ENCODE results near the gene VIPR1. TPM values are rescaled to one million over a fixed set of nuclear protein-coding genes. Genes with fewer than 3 reads are reported as not detected.

Gene VIPR1
- total RNA-seq, 1 experiment from 2014 or later = 9.4 TPM

- TF ChIP-seq AFF4 (CRISPR knock-in tag; IDR thresholded peaks at IDR 0.05; ENCODE audit: borderline replicate concordance) (no peak), NFE2L1 (CRISPR knock-in tag; IDR thresholded peaks at IDR 0.05) (peak; percentile 29; the same call in 1 of the 2 replicates), MYBL2 (CRISPR knock-in tag; IDR thresholded peaks at IDR 0.05) (no peak), FOXK1 (CRISPR knock-in tag; IDR thresholded peaks at IDR 0.05) (no peak)
- TF ChIP-seq, protein P1, sequence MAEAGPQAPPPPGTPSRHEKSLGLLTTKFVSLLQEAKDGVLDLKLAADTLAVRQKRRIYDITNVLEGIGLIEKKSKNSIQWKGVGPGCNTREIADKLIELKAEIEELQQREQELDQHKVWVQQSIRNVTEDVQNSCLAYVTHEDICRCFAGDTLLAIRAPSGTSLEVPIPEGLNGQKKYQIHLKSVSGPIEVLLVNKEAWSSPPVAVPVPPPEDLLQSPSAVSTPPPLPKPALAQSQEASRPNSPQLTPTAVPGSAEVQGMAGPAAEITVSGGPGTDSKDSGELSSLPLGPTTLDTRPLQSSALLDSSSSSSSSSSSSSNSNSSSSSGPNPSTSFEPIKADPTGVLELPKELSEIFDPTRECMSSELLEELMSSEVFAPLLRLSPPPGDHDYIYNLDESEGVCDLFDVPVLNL (CRISPR knock-in tag; IDR thresholded peaks at IDR 0.05; ENCODE audit: borderline replicate concordance, low read depth) = no peak
- TF ChIP-seq, protein P2, sequence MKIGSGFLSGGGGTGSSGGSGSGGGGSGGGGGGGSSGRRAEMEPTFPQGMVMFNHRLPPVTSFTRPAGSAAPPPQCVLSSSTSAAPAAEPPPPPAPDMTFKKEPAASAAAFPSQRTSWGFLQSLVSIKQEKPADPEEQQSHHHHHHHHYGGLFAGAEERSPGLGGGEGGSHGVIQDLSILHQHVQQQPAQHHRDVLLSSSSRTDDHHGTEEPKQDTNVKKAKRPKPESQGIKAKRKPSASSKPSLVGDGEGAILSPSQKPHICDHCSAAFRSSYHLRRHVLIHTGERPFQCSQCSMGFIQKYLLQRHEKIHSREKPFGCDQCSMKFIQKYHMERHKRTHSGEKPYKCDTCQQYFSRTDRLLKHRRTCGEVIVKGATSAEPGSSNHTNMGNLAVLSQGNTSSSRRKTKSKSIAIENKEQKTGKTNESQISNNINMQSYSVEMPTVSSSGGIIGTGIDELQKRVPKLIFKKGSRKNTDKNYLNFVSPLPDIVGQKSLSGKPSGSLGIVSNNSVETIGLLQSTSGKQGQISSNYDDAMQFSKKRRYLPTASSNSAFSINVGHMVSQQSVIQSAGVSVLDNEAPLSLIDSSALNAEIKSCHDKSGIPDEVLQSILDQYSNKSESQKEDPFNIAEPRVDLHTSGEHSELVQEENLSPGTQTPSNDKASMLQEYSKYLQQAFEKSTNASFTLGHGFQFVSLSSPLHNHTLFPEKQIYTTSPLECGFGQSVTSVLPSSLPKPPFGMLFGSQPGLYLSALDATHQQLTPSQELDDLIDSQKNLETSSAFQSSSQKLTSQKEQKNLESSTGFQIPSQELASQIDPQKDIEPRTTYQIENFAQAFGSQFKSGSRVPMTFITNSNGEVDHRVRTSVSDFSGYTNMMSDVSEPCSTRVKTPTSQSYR (CRISPR knock-in tag; IDR thresholded peaks at IDR 0.05) = no peak
- TF ChIP-seq, protein P3, sequence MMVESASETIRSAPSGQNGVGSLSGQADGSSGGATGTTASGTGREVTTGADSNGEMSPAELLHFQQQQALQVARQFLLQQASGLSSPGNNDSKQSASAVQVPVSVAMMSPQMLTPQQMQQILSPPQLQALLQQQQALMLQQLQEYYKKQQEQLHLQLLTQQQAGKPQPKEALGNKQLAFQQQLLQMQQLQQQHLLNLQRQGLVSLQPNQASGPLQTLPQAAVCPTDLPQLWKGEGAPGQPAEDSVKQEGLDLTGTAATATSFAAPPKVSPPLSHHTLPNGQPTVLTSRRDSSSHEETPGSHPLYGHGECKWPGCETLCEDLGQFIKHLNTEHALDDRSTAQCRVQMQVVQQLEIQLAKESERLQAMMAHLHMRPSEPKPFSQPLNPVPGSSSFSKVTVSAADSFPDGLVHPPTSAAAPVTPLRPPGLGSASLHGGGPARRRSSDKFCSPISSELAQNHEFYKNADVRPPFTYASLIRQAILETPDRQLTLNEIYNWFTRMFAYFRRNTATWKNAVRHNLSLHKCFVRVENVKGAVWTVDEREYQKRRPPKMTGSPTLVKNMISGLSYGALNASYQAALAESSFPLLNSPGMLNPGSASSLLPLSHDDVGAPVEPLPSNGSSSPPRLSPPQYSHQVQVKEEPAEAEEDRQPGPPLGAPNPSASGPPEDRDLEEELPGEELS (CRISPR knock-in tag; IDR thresholded peaks at IDR 0.05) = no peak
- TF ChIP-seq, protein P4, sequence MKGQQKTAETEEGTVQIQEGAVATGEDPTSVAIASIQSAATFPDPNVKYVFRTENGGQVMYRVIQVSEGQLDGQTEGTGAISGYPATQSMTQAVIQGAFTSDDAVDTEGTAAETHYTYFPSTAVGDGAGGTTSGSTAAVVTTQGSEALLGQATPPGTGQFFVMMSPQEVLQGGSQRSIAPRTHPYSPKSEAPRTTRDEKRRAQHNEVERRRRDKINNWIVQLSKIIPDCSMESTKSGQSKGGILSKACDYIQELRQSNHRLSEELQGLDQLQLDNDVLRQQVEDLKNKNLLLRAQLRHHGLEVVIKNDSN (CRISPR knock-in tag; IDR thresholded peaks at IDR 0.05) = no peak
These were observed 588 bp upstream of the VIPR1 start (continued) for GRCh38 chr3:42501681-42502428.

DNA sequence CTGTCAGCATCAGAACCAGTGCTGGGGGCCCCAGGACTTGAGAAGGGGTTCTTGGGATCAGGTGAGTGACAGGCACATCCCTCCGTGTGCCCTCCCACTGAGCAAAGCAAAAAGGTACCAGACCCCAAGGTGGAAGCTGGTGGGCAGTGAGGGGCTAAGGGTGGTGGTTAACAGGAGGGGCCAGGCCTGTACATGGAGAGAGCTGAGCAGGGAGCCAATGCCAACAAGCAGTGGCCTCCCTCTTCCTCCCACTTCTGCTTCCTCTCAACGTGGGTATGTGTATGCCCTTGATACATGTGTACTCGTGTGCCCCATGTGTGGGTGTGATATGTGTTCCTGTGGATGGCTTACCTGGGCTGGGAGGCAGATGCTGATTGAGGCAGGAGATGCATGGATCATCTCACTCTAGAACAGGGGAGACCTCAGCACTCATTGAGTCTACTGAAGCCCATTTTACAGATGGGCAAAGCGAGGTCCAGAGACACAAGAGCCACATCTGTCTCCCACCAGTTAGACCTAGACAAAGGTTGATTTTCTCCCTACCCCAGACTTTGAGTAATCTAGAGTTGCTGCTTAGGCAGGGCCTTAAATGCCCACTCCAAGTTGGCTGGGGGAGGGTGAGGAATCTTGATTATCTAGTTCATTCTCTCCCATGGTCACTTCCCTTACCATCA is 945 bp downstream of the VIPR1 start:
- H3K36me3 Mint-ChIP-seq = no peaks in the 10 kb centered on the region
- no peak for DNase-seq (ENCODE audit: low spot score)

More for the DNA sequence above, 945 bp downstream of the VIPR1 start:
- Mint-ChIP-seq H3K4me3 (peak overlapping the region; percentile 75), H3K27ac (no peak overlapping the region), H3K9me3 (no peaks in the 10 kb centered on the region), H3K4me1 (peaks cover 44% of the 10 kb centered on the region), H3K27me3 (ENCODE audit: low read depth) (peaks cover 56% of the 10 kb centered on the region)
- no peak for ATAC-seq
- ChIA-PET CTCF (interaction anchor here (1.2 to 4.2 kb wide), 3 partner anchors 33 to 208 kb away, joined by 3 to 42 read pairs (median 6); no protein-coding TSS in a partner anchor), POLR2A (no interaction called here)
- TF ChIP-seq, protein P5, sequence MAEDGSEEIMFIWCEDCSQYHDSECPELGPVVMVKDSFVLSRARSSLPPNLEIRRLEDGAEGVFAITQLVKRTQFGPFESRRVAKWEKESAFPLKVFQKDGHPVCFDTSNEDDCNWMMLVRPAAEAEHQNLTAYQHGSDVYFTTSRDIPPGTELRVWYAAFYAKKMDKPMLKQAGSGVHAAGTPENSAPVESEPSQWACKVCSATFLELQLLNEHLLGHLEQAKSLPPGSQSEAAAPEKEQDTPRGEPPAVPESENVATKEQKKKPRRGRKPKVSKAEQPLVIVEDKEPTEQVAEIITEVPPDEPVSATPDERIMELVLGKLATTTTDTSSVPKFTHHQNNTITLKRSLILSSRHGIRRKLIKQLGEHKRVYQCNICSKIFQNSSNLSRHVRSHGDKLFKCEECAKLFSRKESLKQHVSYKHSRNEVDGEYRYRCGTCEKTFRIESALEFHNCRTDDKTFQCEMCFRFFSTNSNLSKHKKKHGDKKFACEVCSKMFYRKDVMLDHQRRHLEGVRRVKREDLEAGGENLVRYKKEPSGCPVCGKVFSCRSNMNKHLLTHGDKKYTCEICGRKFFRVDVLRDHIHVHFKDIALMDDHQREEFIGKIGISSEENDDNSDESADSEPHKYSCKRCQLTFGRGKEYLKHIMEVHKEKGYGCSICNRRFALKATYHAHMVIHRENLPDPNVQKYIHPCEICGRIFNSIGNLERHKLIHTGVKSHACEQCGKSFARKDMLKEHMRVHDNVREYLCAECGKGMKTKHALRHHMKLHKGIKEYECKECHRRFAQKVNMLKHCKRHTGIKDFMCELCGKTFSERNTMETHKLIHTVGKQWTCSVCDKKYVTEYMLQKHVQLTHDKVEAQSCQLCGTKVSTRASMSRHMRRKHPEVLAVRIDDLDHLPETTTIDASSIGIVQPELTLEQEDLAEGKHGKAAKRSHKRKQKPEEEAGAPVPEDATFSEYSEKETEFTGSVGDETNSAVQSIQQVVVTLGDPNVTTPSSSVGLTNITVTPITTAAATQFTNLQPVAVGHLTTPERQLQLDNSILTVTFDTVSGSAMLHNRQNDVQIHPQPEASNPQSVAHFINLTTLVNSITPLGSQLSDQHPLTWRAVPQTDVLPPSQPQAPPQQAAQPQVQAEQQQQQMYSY (CRISPR knock-in tag; IDR thresholded peaks at IDR 0.05) = no peak
